Stomach (tissue), 4 donors: ENCODE data around the gene CALHM4.

Experiments
- POLR2A ChIP-seq, 4 donors: fragments of 450-650 bp; IDR thresholded peaks; one replicate each; pipeline ENCODE4 v1.6.1; 2016; ENCODE audit warnings: antibody characterized with exemption in 4 of 4, control low read depth in 2 of 4, mild to moderate bottlenecking in 1 of 4, moderate library complexity in 1 of 4
- POLR2AphosphoS5 ChIP-seq, 3 donors: sonication (generic); formaldehyde crosslinking; IDR thresholded peaks; one replicate each; pipeline ENCODE4 v1.6.1; 2016; ENCODE audit warnings: antibody characterized with exemption in 3 of 3

- TF ChIP-seq POLR2AphosphoS5 (IDR thresholded peaks at IDR 0.05) (no peak), POLR2A (IDR thresholded peaks at IDR 0.05) (no peak)
Measured at GRCh38 chr6:116561377-116562018, 7.9 kb downstream of the CALHM4 start.
